ENCODE data around the gene GPR135. TPM values are rescaled to one million over a fixed set of nuclear protein-coding genes. Genes with fewer than 3 reads are reported as not detected.

GPR135 gene
- 1 to 10 TPM; 4.1 to 6.8 (median 5.1) TPM for total RNA-seq

GRCh38 chr14:59465316-59466135 lies at the start of gene GPR135:
GPR135 (minus strand) TSS chr14:59465380; CDS start chr14:59465226, 154 bp downstream.
- TF ChIP-seq CTCF (IDR thresholded peaks at IDR 0.05) = no peak
- ATAC-seq (ENCODE audit: low FRiP score) (peak; percentile 38), DNase-seq (ENCODE audit: low spot score) (no peak)

- TF ChIP-seq CTCF (IDR thresholded peaks at IDR 0.05) = no peak
- ATAC-seq (ENCODE audit: low FRiP score) (no peak), DNase-seq (ENCODE audit: low spot score) (no peak)
Observed at GRCh38 chr14:59511916-59512575, 46.9 kb upstream of the GPR135 start.

GRCh38 chr14:59510966-59511365 lies 45.8 kb upstream of the GPR135 start:
- TF ChIP-seq CTCF (IDR thresholded peaks at IDR 0.05) = no peak
- DNase-seq (ENCODE audit: low spot score) (no peak), ATAC-seq (ENCODE audit: low FRiP score) (no peak)

GRCh38 chr14:59510001-59510400 lies 44.8 kb upstream of the GPR135 start:
- no peak for TF ChIP-seq CTCF (IDR thresholded peaks at IDR 0.05)
- no peak for ATAC-seq (ENCODE audit: low FRiP score)

GRCh38 chr14:59509101-59509500 lies 43.9 kb upstream of the GPR135 start:
- ATAC-seq (ENCODE audit: low FRiP score) (no peak), DNase-seq (ENCODE audit: low spot score) (no peak)
- TF ChIP-seq CTCF (IDR thresholded peaks at IDR 0.05) = no peak

More at GRCh38 chr14:59510001-59510400, 44.8 kb upstream of the GPR135 start:
- no peak for DNase-seq (ENCODE audit: low spot score)

GRCh38 chr14:59507752-59508103 lies 42.5 kb upstream of the GPR135 start:
- ATAC-seq (ENCODE audit: low FRiP score) = no peak
- no peak for DNase-seq (ENCODE audit: low spot score)
- no peak for TF ChIP-seq CTCF (IDR thresholded peaks at IDR 0.05)

All from omental fat pad (tissue), 4 donors.